ENCODE results near the gene RHPN2.
A peak's percentile ranks its signal among the peaks of the same experiment; 100 is the strongest.
"Not testable (repeated sequence)": the region's sequence is repeated elsewhere in the genome, so short reads cannot be mapped to it uniquely, and the experiment has no call there.

RHPN2 gene

DNA sequence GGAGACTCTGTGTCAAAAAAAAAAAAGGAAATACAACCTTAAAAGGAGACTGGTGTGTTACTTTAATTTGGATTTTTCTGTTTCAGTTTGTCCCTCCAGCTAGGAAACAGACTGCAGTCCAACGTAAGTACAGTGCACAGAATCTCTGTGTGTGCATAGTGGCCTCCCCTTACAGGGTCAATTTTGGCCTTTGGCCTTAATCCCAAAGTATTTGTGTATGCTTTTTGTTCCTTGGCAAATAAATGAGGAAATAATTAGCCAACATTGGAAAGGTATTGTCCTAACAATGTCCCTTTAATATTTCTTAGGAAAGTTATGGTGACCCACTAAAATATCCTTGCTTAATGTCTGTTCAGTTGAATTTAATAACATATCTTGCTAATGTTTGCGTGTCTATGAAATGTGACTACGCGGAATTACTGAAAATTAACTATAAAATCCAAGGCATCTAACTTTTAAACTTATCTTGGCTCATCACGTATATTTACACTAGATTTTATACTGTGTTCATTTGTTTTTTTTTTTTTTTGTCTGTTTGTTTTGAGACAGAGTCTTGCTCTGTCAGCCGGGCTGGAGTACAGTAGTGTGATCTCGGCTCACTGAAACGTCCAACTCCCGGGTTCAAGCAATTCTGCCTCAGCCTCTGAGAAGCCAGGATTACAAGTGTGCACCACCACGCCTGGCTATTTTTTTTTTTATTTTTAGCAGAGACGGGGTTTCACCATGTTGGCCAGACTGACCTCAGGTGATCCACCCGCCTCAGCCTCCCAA lies 39.0 kb downstream of the RHPN2 start:
- DNase-seq, result not testable (repeated sequence)

DNA sequence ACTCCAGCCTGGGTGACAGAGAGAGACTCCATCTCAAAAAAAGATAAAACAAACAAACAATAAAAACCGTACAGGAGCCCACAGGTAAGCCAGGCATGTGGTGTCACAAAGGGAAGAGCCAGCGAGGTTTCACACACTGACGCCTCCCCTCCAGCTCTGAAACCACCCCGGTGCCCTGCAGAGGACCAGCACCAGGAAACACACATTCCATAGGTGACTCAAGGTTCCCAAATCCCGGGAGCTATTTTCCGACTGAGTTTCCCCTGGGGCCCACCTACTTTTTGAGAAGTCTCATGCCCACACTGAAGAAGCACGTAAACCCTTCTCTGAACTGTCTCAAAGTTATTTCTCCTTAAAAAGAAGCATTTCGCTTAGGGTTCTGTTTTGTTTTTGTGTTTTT lies 40.3 kb downstream of the RHPN2 start:
- DNase-seq, result no peak

DNA sequence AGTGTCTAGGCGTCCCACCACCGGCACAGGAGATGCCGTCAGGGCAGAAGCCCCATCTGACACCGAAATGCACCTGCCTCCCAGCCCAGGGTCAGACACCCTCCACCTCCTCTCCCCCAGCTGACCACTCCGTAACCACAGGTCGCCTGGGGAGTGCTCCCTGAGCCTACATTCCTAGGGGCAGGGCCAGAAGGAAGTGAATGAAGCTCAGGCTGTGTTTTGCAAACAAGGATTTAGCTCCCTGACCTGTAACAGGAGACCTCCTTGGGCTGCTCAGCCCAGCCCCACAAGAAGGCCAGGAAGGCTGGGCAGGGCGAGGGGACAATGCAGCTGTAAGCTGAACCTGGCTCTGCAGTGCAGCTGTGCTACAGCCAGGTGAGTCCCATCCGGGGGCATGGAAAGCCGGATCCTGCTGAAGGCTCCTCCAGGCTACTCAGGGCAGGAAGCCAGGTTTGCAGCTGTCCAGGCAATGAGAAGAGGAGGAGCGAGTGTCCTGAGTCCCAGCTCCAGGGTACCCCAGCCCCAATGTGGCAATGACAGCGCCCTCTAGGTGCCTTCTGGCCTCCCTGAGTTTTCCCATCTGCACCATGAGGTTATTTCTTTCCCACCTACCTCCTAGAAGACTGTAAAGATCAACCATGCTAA lies 42.1 kb downstream of the RHPN2 start:
- DNase-seq, result no peak

DNA sequence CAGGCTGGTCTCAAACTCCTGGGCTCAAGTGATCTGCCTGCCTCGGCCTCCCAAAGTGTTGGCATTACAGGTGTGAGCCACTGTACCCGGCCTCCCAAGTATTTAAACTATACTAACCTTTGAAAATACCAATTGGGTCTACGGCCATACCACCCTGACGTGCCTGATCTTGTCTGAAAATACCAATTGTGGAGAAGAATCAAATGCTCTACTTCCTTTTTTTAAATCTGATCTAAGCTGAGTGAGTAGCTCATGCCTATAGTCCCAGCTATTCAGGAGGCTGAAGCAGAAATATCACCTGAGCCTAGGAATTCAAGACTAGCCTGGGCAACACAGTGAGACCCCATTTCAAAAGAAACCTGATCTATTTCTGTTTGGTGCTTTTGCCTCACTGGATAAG lies 53.8 kb downstream of the RHPN2 start:
- DNase-seq, result not testable (repeated sequence)

DNA sequence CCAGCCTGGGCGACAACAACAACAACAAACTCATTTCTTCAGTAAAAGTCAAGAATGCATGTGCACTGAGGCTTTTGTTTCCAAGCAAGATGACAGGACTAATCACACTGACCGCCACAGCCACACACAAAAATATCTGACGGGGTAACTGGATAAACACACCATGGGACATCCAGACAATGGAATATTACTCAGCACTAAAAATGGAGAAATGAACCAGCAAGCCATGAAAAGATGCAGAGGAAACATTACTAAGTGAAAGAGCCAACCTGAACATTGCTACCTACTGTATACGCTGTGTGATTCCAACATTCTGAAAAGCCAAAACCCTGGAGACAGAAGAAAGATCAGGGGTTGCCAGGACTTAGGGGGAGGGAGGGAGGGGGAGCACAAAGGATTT lies 56.0 kb downstream of the RHPN2 start:
- no peak for DNase-seq

DNA sequence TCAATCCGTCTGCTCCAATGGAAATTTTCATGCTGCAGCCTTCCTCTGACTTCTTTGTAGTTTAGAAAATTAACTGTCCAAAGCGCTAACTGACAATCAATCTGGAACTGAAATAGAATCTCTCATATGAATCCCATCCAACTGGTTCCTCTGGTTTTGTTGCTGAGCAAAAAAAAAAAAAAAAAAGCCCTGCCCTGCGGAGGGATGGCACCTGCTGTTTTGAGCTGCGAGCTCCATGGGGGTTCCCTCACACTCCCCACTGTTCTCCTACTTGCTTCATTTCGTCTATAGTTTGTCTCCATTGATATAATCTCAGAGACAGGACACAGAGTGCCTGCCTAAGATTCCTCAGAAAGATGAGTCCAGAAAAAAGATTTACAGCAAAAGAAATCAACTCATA lies 59.2 kb downstream of the RHPN2 start:
- DNase-seq, result no peak

DNA sequence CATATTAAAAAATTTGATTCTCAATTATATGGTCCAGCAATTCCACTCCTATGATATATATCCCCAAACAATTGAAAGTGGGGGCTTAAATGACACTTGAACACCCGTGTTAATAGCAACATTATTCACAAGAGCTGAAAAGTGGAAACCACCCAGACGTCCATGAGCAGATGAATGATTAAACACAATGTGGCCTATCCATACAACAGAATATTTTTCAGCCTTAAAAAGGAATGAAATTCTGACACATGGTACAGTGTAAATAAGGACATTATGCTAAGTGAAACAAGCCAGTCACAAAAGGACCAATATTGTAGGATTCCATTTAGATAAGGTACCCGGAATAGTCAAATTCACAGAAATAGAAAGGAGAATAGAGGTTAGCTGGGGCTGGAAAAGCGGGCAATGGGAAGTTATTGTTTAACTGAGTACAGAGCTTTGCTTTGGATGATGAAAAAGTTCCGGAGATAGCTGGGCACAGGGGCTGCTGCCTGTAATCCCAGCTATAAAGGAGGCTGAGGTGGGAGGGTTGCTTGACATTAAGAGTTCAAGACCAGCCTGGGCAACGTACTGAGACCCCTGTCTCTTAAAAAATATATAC lies 61.2 kb downstream of the RHPN2 start:
- not testable (repeated sequence) for DNase-seq

DNA sequence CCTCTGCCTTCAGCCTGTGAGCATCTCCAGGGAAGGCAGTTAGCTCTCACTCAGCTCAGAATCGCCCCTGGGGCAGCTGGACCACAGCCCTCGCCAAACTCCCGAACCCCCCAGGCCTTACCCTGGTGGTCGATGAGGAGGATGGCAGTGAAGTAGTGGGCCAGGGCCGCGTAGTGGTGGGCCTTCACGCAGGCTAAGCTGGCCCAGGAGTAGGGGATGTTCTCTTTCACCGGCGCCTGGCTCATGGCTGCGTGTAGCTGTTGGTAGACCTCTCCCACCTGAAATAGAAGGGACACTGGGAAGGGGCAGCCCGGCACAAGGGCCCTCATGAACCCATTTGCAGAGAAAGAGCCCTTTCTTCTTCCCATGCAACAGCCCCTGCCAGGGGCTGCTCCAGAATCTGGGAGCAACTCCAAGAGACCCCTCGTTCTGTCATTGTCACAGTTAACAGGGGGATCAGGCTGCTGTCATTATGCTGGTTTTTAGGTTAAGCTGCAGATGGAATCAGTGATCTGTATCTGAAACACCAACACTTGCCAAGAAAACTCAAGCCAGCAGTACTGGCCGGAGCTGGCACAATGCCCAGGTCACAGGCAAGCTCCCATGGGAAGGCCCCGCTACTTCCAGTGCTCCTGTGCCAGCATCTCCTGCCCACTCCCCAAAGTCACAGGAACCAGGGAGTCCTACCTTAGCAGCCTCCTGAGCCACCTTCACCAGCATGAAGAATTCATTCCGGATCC lies 62.4 kb downstream of the RHPN2 start:
- not testable (repeated sequence) for DNase-seq

DNA sequence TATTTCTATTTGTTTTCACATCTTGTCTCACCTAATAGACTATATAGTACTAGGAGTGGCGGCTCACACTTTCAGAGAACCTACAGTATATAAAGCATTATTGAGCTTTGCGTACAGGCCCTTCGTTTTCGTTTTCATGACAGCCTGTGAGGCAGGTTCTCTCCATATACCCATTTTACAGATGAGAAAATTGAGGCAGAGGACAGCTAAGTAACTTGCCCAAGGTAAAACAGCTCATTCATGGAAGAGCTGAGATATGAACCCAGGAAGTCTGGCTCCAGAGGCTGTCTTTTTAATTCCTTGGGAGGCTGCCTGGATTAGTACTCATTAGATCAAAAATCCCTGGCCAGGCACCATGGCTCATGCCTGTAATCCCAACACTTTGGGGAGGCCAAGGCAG lies 63.8 kb downstream of the RHPN2 start:
- DNase-seq, result no peak

DNA sequence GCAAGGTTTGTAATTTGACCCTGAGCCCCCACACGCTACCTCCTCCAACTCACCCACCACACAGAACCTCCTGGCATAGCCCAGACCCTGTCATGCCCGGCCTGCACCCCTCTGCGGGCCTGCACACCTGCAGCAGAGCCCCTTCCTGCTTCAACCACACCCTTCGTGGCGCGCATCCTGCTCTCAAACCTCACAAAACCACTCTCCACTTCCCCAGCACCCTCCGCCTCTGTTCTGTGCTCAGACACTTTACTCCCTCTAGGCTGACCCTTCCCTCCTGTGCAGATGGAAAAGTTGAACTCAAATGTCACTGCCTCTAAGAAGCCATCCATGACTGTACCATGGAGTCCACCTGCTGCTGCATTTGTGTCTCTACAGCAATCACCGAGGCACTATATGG lies 64.2 kb downstream of the RHPN2 start:
- DNase-seq, result peak; percentile 49

DNA sequence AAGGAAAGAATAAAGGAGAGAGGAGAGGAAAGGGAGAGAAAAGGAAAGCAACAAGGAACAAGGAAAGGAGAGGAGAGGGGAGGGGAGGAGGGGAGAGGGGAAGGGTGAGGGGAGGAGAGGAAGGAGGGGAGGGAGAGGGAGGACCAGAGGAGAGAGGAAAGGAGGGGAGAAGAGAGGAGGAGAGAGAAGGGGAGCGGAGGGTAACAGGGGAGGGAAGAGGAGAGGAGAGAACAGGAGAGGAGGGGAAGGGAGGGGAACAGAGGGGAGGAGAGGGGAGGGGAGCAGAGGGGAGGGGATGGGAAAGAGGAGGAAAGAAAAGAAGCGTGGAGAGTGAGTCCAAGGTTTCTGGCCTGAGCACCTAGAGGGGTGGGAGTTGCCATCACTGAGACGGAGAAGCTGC lies 66.0 kb downstream of the RHPN2 start:
- DNase-seq, result no peak

DNA sequence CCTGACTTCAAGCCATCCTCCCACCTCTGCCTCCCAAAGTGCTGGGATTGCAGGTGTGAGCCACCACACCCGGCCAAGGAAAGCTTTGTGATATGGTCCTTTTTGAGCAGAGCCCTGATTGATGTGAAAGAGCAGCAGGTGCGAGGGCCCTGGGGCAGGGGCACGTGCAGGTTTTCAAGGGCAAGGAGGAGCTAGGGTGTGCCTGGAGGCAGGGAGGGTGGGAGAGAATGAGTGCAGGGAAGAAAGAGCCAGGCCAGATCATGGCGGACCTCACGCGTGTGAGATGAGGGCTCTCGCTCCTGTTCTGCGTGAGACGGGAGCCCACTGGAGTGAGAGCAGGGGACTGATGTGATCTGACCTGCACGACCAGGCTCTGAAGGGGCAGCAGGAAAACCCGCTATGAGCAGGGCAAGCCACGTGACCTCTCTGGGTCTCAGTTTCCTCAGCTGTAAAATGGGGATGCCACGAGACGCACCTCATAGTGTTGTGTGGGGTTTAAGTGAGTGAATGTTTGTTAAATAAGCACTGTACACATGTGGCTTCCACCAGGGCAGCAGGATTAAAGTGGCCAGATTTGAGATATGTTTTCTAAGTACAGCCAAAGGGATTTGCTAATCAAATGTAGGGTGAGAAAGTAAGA lies 66.9 kb downstream of the RHPN2 start:
- no peak for DNase-seq

DNA sequence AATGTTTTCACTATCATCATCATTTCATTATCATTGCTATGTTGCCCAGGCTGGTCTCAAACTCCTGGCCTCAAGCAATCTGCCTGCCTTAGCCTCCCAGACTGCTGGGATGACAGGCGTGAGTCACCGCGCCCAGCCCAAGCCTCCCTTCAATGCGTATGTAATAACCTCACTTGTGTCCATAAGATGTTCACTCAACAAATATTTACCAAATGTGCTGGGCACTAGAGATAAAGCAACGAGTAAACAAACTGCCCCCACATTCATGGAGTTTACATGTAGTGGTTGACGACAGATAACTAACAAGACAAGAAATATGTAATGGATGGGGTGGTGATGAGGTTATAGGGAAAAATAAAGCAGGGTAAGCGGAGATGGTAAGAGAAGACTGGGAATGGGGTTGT lies 67.6 kb downstream of the RHPN2 start:
- not testable (repeated sequence) for DNase-seq

DNA sequence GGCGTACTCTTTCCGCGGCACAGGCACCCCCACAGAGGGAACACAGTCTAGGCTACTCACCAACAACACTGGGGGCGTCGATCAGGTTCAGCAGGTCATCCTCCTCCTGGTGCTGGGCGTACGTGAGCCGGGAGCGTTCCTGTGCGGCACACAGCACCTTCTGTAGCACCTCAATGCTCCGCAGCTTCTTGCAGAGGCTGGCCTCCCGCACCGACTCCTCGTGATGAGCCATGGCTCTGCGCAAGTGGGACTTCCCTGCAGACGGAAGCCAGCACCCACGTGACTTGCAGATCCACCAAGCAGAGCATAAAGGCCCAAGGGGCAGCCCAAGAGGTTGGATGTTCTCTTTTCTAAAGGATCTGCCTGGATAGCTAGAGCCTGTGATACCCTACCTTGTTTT lies 68.7 kb downstream of the RHPN2 start:
- DNase-seq, result not testable (repeated sequence)

DNA sequence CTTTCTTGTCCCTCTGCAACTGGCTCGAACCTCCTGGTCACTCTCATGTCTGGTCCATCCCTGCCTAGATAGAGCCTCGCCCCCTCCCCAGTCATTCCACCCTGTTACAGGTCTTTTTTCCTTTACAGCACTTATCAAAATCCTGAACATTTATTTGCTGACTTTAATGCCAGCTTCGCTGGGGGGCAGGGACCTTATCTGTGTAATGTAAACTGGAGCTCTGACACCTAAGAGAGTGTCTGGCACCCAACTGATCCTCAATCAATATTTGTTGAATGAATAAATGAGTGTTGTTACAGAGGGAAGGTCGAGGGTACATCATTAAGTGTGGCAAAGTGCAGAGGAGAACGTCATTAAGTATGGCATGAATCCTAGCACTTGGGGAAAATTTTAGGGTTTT lies 76.0 kb downstream of the RHPN2 start:
- DNase-seq, result no peak

DNA sequence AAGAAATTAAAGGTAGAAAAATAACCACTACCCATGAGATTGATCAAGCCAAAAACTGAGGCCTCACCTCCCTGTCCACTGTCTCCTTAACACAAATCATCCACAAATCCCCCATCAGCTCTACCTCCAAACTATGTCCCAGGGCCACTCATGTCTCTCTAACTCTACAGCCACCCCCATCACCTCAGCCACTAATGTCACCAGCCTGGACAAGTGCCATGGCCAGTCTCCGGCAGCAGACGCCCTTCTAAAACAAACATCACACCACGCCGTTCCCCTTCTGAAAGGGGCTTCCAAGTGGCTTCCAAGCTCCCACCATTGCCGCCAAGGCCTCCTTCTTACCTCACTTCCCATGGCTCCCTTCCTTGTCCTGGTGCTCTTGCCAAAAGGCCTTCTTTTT lies 76.4 kb downstream of the RHPN2 start:
- not testable (repeated sequence) for DNase-seq

DNA sequence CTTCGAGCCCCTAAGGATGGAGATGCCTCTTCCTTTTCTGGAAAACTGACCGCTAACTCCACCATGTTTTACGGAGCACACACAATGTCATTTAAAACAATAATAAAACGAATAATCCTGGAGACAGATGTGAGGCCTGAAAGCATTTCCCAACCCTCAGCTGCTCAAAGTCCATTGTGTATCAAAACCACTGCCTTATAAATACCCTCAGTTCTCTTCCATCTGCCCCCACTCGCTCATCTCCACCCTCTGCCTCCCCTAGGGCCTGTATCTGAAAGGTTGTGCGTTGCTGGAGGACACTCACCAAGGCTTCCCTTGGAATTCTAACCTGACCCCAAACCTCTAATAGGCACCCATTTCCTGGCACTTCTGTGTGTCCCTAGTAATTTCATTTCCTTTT lies 82.2 kb downstream of the RHPN2 start:
- DNase-seq, result not testable (repeated sequence)

DNA sequence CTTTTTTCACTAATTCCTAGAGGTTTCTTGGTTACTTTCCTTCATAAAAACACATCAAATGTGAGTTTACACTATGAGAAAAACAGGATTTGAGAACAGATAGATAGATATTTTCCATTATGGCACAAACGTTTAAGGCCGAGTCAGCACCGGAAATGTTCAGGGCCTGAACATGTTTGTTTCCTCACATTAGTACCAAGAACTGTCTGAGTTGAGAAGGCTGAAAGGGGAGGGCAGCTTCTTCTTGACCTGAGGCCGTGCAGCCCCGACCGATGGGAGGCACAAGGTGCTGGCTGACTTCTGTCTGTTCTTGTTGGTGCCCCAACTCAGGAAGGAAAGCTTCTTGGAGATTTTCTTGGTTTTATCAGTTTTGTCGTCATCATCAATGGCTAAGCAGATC lies 84.9 kb downstream of the RHPN2 start:
- not testable (repeated sequence) for DNase-seq

DNA sequence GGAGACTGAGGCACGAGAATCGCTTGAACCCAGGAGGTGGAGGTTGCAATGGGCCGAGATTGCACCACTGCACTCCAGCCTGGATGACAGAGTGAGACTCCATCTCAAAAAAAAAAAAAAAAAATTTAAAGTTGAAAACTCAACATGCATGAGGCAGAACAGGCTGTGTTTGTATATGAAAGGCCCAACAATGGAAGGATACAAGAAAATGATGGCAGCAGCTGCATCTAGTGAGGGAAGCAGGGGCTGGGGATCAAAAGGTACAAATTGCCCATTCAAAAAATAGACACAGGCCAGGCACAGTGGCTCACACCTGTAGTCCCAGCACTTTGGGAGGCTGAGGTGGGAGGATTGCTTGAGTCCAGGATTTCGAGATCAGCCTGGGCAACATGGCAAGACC lies 86.9 kb downstream of the RHPN2 start:
- not testable (repeated sequence) for DNase-seq

DNA sequence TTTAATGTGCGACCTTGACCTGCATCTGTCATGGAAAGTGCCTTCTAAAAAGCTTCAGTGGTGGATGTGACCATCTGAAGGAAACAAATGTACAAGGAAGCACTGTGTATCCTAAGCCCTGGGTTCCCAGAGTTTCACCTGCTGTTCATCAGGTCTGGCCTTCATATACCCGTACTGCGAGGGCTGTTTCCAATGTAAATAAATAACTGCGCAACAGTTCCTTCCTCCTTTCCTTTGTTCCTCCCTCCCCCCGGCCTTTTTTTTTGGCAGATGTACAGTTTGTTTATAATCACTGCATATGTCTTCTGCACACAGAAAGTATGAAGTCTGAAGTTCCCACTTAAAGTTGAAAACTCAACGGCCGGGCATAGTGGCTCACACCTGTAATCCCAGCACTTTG lies 87.4 kb downstream of the RHPN2 start:
- DNase-seq, result no peak

DNA sequence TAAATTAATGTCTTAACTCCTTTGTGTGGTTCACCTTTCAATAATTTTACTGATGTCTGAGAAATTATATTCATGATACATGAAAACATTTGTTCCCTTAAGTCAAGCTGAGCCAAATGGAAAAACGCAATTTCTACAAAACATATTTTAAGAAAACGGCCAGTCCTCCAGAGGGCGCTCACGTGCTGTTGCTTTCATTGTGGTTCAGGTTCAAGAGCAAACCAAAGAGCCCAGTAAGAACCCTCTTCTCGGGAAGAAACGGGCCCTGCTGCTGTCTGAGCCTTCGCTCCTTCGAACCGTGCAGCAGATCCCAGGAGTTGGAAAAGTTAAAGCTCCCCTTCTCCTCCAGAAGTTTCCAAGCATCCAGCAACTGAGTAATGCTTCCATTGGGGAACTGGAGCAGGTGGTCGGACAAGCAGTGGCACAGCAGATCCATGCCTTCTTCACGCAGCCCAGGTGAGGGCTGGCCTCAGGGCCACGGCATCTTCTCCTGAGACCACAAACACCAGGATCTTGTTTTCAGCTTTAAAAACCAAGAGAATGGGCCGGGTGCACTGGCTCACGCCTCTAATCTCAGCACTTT lies 88.4 kb downstream of the RHPN2 start:
- peak; percentile 82 for DNase-seq

DNA sequence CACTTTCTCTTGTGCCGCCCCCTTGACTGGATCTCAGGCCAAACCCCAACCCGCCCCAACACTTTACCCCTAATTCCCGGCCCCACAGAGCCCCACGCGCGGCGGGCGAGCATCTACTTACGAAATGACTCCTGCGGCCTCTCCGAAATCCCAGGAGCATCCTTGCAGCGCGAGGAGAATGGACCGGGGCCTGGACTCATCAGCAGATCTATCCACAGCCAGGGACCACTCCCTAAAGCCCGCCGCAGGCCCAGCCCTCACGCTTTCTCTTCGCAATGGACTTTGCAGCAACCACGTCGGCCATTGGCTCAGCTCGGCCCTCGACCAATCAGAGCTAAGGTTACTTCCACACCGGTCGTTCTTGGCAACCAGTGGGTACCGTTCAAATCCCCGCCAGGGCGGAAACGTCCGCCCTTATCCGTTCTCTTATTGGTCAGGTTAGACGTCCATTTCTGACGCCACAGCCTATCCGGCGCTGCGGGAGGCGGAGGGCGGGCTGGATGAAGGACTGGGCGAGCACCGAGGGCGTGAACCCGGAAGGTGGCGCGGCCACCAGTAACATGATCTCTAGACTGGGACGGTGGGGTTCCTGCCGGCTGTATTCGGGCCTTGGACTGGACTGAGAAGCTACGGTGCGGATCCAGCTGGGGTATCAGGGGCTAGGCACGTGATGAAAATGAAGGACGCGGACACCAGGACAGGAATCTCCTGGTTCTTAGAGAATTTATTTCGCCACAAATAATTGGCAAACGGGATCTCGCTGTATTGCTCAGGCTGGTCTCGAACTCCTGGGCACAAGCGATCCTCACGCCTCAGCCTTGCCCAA lies 92.8 kb downstream of the RHPN2 start, which contains the start of the genes CEP89 and FAAP24:
CEP89 (minus strand) TSS at position 244 of the 826 bp plus-strand sequence; CDS start at position 160, 84 bp downstream.
FAAP24 (plus strand) TSS at position 528 of the 826 bp plus-strand sequence. CDS start 955 bp downstream, outside the sequence.
- peak; percentile 96 for DNase-seq

All from CD4-positive, alpha-beta T cell treated with Interleukin-17A for 4 hours (primary cell).